ENCODE data around the gene KLHDC9.

DNA sequence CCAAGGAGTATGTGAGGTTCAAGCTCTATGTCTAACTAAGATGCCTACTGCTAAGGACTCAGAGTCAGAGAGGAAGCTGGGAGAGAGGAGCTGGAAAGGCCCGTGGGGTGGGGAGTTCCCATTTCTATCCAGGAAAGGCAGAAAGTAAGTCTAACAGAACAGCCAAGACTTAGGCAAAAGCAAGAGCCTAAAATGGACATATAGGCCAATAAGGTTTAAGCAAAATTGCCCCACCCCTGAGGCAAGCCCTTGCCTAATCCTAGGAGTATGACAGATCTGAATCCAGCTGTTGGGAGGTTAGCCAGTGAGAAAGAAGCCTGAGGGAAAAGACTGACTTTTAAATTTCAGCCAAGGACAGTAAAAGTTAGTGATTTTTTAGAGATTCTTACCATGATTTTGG lies 1.6 kb upstream of the KLHDC9 start:
- TF ChIP-seq, protein P1, sequence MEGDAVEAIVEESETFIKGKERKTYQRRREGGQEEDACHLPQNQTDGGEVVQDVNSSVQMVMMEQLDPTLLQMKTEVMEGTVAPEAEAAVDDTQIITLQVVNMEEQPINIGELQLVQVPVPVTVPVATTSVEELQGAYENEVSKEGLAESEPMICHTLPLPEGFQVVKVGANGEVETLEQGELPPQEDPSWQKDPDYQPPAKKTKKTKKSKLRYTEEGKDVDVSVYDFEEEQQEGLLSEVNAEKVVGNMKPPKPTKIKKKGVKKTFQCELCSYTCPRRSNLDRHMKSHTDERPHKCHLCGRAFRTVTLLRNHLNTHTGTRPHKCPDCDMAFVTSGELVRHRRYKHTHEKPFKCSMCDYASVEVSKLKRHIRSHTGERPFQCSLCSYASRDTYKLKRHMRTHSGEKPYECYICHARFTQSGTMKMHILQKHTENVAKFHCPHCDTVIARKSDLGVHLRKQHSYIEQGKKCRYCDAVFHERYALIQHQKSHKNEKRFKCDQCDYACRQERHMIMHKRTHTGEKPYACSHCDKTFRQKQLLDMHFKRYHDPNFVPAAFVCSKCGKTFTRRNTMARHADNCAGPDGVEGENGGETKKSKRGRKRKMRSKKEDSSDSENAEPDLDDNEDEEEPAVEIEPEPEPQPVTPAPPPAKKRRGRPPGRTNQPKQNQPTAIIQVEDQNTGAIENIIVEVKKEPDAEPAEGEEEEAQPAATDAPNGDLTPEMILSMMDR (IDR thresholded peaks at IDR 0.05) = no peak
- TF ChIP-seq POLR2A (IDR thresholded peaks at IDR 0.05) = no peak
